ENCODE results near the gene ATP5F1D. TPM values are rescaled to one million over a fixed set of nuclear protein-coding genes. Genes with fewer than 3 reads are reported as not detected.

ATP5F1D gene
- total and polyA plus RNA-seq, 9 donors, result 1.3 to 218 (median 138) TPM

GRCh38 chr19:1264801-1265614, 23.5 kb downstream of the ATP5F1D start:
- no peaks in the 10 kb centered on the region for H3K27me3 ChIP-seq
- H3K4me1 ChIP-seq (ENCODE audit: insufficient read depth), result peaks cover 35% of the 10 kb centered on the region
- WGBS, 3 donors, result 66 to 71% (median 70%) methylated on average over 24 to 26 of the region's 26 CpGs
- H3K36me3 ChIP-seq, result no peaks in the 10 kb centered on the region
- H3K27ac ChIP-seq, result peak overlapping the region; percentile 86 to 93
- H3K4me3 ChIP-seq, result no peak overlapping the region
- no peaks in the 10 kb centered on the region for H3K9me3 ChIP-seq
- intact Hi-C loops (cut with DNase I), result no loop called here
- no peak for TF ChIP-seq CTCF (IDR thresholded peaks at IDR 0.05)
- TF ChIP-seq EP300 (IDR thresholded peaks at IDR 0.05), result no peak
- no peak for TF ChIP-seq POLR2A (IDR thresholded peaks at IDR 0.05)
- DNase-seq, result peak; percentile 78 to 89 (median 82)

GRCh38 chr19:1265615-1266128, 24.1 kb downstream of the ATP5F1D start:
- Histone ChIP-seq H3K27ac (peak overlapping the region; percentile 86 to 93), H3K36me3 (no peaks in the 10 kb centered on the region), H3K9me3 (no peaks in the 10 kb centered on the region), H3K4me1 (ENCODE audit: insufficient read depth) (peaks cover 30% of the 10 kb centered on the region), H3K4me3 (peak overlapping the region; percentile 49), H3K27me3 (no peaks in the 10 kb centered on the region)
- TF ChIP-seq CTCF (IDR thresholded peaks at IDR 0.05) (no peak), POLR2A (IDR thresholded peaks at IDR 0.05) (no peak), EP300 (IDR thresholded peaks at IDR 0.05) (no peak)
- intact Hi-C loops (cut with DNase I), result loop anchor here in 3 of 4 donors (1.0 to 2.0 kb wide), 2 partner anchors 21 kb away; no protein-coding TSS in a partner anchor
- WGBS, 3 donors, result 6 to 12% (median 11%) methylated on average over 24 to 28 of the region's 28 CpGs
- peak in 4 of 5 donors; percentile 66 to 75 (median 72) for DNase-seq

GRCh38 chr19:1266129-1266915, 24.8 kb downstream of the ATP5F1D start:
- peaks cover 36% of the 10 kb centered on the region for H3K4me1 ChIP-seq (ENCODE audit: insufficient read depth)
- TF ChIP-seq CTCF (IDR thresholded peaks at IDR 0.05) (no peak), POLR2A (IDR thresholded peaks at IDR 0.05) (no peak), EP300 (IDR thresholded peaks at IDR 0.05) (no peak)

GRCh38 chr19:1266916-1267476, 25.4 kb downstream of the ATP5F1D start:
- peak; percentile 70 to 90 (median 82) for DNase-seq

More at GRCh38 chr19:1266129-1266915, 24.8 kb downstream of the ATP5F1D start:
- Histone ChIP-seq H3K9me3 (no peaks in the 10 kb centered on the region), H3K36me3 (no peaks in the 10 kb centered on the region), H3K27me3 (no peaks in the 10 kb centered on the region), H3K27ac (peak overlapping the region; percentile 86 to 93), H3K4me3 (peak overlapping the region; percentile 49)
- WGBS, 3 donors, result 1 to 3% (median 2%) methylated on average over 51 to 84 of the region's 84 CpGs
- intact Hi-C loops (cut with DNase I), result loop anchor here in 3 of 4 donors (1.0 to 2.0 kb wide), 2 partner anchors 22 kb away; no protein-coding TSS in a partner anchor
- peak; percentile 85 to 90 (median 87) for DNase-seq

More at GRCh38 chr19:1266916-1267476, 25.4 kb downstream of the ATP5F1D start:
- Histone ChIP-seq H3K4me1 (ENCODE audit: insufficient read depth) (peaks cover 39% of the 10 kb centered on the region), H3K9me3 (no peaks in the 10 kb centered on the region), H3K27ac (peak overlapping the region; percentile 86 to 93), H3K36me3 (no peaks in the 10 kb centered on the region), H3K4me3 (peak overlapping the region; percentile 49), H3K27me3 (no peaks in the 10 kb centered on the region)
- TF ChIP-seq POLR2A (IDR thresholded peaks at IDR 0.05) (peak; percentile 36), EP300 (IDR thresholded peaks at IDR 0.05) (no peak), CTCF (IDR thresholded peaks at IDR 0.05) (peak; percentile 85 to 100 (median 100))
- 1 to 2% (median 1%) methylated on average over 18 to 59 of the region's 59 CpGs for WGBS, 3 donors
- intact Hi-C loops (cut with DNase I), result loop anchor here (1.0 to 2.0 kb wide), 2 partner anchors 22 to 23 kb away; no protein-coding TSS in a partner anchor
